ENCODE results near the gene TMEM52.

Gene TMEM52

GRCh38 chr1:1911350-1912041 is 7.6 kb downstream of the TMEM52 start:
- no peak overlapping the region for H3K4me3 ChIP-seq (ENCODE audit: low read depth, low read length)
- in situ Hi-C loops (cut with HindIII; ENCODE audit: low sequenced_read_pairs): no loop called here
- DNase-seq (ENCODE audit: low read depth): no peak
- no peak for TF ChIP-seq CTCF (IDR thresholded peaks at IDR 0.05; ENCODE audit: low read depth, low read length, missing control alignments)

GRCh38 chr1:1910651-1911331 is 8.3 kb downstream of the TMEM52 start:
- no peak overlapping the region for H3K4me3 ChIP-seq (ENCODE audit: low read depth, low read length)
- no peak for TF ChIP-seq CTCF (IDR thresholded peaks at IDR 0.05; ENCODE audit: low read depth, low read length, missing control alignments)
- DNase-seq (ENCODE audit: low read depth): no peak
- in situ Hi-C loops (cut with HindIII; ENCODE audit: low sequenced_read_pairs): no loop called here

GRCh38 chr1:1910033-1910465 is 9.0 kb downstream of the TMEM52 start:
- peak overlapping the region; percentile 59 for H3K4me3 ChIP-seq (ENCODE audit: low read depth, low read length)
- DNase-seq (ENCODE audit: low read depth): no peak
- no peak for TF ChIP-seq CTCF (IDR thresholded peaks at IDR 0.05; ENCODE audit: low read depth, low read length, missing control alignments)
- in situ Hi-C loops (cut with HindIII; ENCODE audit: low sequenced_read_pairs): no loop called here

GRCh38 chr1:1908506-1908791 is 10.6 kb downstream of the TMEM52 start:
- peak overlapping the region; percentile 59 for H3K4me3 ChIP-seq (ENCODE audit: low read depth, low read length)
- no peak for TF ChIP-seq CTCF (IDR thresholded peaks at IDR 0.05; ENCODE audit: low read depth, low read length, missing control alignments)
- no peak for DNase-seq (ENCODE audit: low read depth)
- in situ Hi-C loops (cut with HindIII; ENCODE audit: low sequenced_read_pairs): no loop called here

- TF ChIP-seq CTCF (IDR thresholded peaks at IDR 0.05; ENCODE audit: low read depth, low read length, missing control alignments): no peak
- H3K4me3 ChIP-seq (ENCODE audit: low read depth, low read length): no peak overlapping the region
- in situ Hi-C loops (cut with HindIII; ENCODE audit: low sequenced_read_pairs): no loop called here
- DNase-seq (ENCODE audit: low read depth): no peak
Observed at GRCh38 chr1:1907098-1907736, 11.9 kb downstream of the TMEM52 start.

GRCh38 chr1:1906185-1907097 is 12.6 kb downstream of the TMEM52 start:
- H3K4me3 ChIP-seq (ENCODE audit: low read depth, low read length): no peak overlapping the region
- TF ChIP-seq CTCF (IDR thresholded peaks at IDR 0.05; ENCODE audit: low read depth, low read length, missing control alignments): peak; percentile 98
- in situ Hi-C loops (cut with HindIII; ENCODE audit: low sequenced_read_pairs): no loop called here
- peak; percentile 28 for DNase-seq (ENCODE audit: low read depth)

All from astrocyte of the cerebellum (primary cell).